UCSD-AML1 (cell line): ENCODE results near the gene ADGRD1.

Source experiments
- DNase-seq: peaks from one replicate; lab custom pipeline; 2025; ENCODE audit not compliant: unreplicated experiment; lab: John Stamatoyannopoulos, UW

Gene ADGRD1

DNA sequence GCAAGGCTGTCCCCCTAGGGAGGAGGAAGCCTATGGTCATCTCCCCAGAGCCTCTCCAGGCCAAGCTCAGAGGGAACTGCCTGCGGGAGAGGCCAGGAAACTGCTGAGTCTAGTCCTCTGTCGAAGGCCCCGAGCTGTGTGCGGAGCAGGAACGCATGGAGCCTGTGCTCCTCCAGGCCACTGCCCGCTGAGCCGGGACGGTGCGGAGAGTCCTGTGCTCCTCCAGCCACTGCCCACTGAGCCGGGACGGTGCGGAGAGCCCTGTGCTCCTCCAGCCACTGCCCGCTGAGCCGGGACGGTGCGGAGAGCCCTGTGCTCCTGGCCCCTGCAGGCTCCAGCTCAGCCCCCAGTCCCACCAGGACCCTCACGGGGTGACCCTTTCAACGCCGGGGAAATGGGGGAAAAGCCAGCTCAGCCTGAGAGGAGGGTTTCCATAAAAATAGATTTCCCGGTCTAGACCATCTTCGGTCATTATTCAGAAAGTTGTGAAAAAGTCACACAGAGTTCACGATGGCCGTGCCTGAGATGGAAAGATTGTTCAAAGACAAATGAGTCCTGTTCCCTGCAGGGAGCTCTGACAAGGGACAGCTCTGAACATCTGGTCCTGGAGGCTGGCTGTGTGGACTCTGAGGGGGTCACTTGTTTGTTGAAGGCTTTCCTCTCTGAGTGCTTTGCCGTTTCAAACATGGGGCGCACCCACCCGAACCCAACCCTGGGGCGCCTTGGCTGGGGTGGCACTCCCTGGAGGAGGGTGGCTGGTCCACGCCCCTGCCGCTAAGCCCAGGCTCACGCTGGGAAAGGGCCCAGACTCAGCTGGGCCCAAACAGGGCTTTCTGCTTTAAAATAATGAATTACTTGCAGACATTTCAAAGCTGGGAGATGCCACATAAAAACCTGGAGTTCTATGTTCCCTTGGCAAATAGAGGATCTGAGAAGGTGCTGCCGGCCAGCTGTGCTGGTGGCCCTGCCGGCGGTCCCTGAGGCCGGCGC, 85.5 kb downstream of the ADGRD1 start:
- DNase-seq: no peak

DNA sequence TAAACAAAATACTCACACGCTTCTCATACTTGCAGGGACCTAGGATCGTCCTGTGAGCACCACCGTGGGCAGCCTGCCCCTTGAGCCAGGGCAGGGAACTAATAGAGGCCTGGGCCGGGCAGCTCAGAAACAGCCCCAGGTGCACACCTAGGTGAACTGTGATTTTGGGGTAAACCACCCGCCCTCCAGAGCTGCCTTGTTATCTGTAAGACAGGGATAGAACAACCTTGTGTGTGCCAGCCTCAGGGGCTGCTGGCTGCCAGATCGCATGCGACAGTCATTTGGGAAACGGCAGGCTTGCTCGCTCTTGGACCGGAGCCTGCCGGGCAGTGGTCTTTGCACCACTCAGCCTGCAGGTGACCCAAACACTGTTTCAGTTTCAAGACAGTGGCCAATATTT, 86.8 kb downstream of the ADGRD1 start:
- DNase-seq: no peak

DNA sequence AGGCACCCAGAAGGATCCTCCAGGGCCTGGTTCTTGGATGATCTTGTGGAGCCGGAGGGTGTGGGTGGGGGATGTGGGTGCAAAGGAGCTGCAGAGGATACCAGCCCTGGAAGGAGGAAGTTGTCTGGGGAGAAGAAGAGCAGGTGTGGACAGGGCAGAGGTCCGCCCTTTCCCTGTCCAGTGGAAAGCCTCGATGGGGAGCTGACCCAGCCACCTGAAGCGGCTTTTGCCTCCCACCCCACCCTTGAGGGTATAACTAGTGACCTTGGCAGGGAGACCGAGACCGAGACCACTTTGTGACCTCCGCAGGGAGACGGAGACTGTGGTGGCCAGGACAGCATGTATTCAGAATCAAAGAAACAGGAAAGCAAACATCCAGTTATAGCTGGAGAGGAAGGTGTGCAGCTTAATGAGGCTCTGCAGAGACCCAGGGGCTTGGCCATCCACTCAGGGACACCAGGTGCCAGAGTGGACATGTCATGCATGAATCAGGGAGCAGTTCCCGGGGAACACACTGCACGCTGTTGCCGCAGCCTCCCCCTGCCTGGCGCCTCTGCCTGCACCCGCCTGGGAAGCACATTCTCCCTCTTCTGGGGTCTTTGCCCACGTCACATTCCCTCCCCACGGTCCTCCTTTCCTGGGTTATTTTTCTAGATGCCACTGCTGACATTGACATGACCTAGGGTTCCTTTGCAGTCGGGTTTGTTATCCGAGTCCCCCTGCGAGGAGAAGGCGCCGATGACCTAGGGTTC, 87.7 kb downstream of the ADGRD1 start:
- no peak for DNase-seq

DNA sequence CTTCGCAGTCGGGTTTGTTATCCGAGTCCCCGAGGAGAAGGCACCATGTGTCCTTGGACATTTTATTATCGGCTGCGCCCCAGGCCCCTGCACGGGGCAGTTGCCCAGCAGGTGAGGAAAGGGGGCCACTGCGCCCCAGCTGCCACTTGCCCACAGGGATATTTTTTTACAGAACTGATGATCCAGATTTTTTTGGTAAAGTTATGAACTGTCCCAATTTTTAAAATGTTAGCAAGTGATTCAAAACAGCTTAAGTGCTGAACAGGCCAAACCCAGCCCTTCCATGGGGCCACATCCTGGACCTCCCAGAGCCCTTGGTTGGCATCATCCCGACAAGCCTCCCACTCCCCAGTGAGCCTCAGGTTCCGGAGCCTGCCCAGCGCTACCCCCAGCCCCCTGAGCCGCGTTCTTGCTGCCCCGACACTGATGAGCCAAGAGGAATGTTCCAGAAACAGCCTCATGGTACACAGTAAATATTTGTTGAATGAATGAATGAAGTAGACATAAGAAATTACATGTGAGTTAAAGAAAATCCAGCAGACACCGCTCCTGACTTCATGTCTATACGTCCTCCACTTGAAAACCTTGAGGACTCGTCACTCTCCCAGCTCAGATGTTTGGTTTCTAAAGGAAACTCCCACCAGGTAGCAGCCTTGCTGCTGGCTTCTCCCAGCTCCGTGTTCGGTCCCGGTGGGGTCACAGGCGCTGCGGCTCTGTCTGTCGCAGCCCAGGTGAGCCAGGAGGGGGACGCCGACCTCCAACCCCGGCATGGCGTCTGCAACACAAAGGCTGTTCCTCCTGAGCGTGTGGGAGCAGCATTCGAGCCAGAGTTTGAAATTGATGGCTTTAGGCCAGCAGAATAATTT, 88.5 kb downstream of the ADGRD1 start:
- no peak for DNase-seq

DNA sequence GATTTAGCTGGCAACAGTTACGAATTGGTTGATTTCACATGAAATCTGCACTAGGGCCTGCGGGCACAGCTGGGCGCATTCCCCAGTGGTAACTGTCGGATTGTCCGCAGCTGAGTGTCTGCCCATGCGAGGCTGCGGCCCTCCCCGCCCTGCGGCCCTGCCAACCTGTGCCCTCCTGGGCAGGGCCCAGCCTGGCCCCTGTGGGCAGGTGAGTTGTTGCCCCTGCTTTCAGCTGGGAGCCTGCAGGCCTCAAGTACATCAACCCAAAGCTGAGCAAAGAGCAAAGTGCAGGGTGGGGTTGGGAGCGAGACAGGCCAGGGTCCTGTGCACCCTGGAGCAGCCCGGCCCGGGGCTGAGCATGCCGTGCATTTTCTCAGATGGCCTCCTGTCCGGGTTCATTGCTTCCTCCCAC, 89.1 kb downstream of the ADGRD1 start:
- no peak for DNase-seq

DNA sequence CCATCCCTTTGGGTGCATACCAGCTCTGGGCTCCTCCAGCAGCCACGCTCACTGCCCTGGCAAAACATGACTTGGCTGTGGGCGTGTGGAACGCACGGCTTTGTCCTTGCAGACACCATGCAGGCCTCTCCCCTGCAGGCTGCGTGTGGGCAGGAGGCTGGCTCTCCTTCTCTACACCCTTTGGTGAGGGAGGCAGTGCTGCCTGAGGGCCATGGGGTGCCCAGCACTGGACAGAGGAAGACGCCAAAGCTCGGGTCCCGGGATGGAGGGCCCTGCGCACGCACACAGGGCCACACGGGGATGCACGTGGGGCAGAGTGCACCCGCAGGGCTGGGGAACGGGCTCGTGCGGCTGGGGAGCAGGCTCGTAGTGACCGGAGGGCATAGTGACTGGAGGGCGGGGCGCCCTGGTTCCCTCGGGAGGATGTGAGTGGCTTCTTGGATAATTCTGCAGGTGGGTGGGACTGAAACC, 89.7 kb downstream of the ADGRD1 start:
- no peak for DNase-seq

DNA sequence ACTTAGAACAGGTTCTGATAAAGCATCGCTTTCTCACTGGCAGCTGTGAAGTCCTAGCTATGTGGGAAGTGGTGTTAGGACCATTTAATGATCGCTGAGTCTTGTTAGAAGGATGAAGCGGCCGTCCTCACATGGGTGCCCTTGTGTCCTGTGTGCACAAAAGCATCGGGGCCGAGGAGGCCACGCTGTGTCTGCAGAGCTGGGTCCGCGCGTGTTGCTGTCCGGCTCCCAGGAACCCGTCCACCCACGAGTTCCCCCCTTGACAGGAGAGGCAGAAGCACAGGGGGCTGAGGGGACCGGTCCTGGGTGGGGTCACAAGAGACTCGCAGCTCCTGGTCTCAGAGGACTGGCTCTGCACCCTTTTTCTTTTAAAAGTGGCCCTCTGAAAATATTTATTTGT, 90.4 kb downstream of the ADGRD1 start:
- DNase-seq: no peak

DNA sequence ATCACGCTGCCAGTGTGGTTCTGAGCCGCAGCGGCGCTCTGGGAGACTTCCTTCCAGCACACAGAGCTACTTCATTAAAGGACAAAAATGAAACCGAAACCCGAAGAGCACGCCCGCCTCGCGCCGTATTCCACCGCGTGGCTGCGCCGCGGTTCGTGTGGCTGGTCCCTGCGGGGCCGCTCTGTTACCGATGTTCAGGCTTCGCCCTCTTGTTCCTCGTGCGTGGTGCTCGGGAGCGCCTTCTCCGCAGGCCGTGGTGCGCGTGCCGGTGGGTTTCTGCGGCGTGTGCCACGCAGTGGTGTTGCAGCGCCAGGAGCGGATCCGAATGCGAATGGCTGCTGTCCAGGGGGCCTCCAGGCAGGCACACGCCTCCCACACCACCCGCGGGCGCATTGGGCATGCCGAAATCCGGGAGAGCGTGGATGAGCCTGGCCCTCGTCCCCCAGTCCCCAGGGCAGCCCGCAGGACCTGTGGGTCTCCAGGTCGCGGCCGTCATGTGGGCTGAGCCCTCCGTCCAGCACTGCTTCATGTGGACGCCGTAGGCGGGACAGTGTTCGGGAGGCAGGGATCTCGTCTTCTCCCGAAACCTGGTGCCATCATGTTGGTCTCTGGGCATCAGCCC, 91.2 kb downstream of the ADGRD1 start:
- DNase-seq: no peak

DNA sequence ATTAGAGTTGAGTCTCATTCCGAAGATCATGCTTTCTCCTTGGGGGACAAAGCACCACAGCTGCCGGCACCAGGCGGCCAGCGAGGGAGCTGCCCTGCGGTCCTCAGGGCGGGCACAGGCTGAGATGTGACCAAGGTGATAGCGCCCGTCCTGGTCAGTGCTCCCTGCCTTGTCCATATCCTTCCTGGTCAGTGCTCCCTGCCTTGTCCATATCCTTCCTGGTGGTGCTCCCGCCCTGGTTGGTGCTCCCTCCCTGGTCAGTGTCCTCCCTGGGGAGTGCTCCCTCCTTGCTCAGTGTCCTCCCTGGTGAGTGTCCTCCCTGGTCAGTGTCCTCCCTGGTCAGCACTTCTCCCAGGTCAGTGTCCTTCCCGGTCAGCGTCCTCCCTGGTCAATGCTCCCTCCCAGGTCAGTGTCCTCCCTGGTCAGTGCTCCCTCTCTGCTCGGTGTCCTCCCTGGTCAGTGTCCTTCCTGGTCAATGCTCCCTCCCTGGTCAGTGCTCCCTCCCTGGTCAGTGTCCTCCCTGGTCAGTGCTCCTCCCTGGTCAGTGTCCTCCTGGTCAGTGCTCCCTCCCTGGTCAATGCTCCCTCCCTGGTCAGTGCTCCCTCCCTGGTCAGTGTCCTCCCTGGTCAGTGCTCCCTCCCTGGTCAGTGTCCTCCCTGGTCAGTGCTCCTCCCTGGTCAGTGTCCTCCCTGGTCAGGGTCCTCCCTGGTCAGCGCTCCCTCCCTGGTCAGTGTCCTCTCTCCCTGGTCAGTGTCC, 92.2 kb downstream of the ADGRD1 start:
- DNase-seq: no peak

DNA sequence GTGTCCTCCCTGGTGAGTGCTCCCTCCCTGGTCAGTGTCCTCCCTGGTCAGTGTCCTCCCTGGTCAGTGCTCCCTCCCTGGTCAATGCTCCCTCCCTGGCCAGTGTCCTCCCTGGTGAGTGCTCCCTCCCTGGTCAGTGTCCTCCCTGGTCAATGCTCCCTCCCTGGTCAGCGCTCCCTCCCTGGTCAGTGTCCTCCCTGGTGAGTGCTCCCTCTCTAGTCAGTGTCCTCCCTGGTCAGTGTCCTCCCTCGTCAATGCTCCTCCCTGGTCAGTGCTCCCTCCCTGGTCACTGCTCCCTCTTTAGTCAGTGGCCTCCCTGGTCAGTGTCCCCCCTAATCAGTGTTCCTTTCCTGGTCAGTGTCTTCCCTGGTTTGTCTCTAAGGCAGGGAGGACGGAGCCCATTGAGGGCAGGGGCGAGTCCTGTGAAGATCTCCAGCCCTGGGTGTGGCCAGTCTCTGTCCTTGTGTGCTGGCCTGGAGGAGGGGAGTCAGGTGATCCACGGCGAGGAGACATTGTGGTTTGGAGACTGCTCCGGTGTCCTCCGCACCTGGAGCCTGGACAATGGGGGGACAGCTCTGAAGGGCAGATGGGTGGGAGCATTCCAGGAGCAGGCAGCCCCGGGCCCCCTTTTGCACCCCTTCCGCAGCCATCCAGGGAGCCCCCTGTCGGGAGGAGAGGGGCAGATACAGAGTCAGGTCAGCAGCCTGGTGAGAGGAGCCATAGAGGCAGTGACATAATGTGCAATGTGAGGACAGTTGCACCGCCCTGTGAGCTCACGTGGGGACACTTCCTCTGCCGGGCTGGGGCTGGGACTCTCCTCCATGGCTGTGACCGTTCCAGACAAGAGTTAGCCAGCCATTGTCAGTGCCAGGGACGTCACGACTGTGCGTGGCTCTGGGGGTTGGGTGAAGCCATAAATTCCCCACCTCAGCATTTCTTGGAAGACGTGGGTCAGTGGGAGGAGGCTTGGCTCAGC, 93.4 kb downstream of the ADGRD1 start:
- no peak for DNase-seq

DNA sequence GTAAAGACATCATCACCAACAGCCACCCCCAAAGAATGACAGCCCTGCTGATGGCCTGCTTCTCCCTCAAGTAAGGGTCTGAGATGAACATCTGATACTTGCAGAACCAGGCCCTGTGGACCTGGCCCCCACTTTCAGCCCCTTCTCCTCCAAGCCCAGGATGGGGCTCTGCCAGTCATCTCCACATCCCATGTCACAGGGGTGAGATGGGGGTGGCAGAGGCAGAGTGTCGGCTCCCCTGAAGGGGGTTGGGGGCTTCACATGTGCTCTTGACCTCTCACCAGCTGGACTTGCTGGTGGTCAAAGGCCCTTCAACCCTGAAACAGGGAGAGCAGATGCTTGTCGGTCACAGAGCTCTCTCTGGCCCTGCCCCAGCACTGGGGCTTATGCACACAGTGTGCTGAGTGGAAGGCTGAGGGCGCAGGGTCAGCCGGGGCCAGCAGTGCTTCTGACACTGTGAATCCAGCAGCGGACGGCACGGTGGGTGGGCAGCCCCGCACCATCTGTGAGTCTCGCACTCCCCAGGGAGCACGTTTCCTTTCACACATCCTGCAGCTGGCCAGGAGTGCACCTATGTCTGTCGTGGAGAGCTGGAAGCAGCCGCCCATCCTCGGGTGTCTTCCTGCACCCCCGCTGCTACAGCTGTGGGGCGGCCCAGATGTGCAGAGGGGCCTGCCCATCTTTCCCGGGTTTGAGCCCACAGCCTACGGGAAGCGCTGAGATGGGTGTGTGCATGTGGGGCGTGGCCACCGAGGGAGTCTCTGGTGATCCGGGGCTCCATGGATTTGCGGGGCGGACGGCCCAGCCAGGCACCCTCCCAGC, 94.3 kb downstream of the ADGRD1 start:
- no peak for DNase-seq

DNA sequence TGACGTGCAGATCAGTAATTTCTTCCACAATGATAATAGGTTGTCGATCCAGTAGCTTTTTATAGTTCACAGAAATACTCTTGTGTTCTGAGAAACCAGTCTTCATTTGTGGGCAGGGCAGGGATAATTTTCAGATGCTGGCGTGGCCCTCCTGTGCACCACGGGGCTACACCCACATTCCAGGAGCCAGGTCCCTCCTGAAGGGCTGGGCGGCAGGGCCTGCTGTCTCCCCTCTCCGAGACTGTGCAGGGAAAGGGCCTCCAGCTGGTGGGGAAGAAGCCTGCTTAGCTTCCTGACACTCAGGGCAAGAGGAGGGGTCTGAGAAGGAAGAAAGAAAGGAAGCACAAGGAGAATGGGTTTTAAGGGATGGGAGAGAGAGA, 94.9 kb downstream of the ADGRD1 start:
- DNase-seq: no peak

DNA sequence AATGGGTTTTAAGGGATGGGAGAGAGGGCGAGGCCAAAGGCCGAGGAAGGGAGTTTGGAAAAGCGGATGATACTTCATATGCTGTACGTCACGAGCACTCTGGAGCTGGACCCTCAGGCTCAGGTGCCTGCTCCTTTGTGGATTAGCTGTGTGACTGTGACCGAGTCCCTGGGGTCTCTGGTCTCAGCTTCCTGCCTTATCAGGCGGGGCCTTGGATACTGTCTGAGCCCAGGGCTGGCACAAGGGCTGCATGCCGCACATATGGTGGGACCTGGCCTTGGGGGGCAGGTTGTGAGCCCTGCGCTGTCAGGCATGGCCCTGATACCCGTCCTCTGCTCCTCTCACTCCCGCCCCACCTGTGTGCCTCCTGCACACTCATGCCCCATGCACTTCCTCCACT, 95.3 kb downstream of the ADGRD1 start:
- DNase-seq: no peak

DNA sequence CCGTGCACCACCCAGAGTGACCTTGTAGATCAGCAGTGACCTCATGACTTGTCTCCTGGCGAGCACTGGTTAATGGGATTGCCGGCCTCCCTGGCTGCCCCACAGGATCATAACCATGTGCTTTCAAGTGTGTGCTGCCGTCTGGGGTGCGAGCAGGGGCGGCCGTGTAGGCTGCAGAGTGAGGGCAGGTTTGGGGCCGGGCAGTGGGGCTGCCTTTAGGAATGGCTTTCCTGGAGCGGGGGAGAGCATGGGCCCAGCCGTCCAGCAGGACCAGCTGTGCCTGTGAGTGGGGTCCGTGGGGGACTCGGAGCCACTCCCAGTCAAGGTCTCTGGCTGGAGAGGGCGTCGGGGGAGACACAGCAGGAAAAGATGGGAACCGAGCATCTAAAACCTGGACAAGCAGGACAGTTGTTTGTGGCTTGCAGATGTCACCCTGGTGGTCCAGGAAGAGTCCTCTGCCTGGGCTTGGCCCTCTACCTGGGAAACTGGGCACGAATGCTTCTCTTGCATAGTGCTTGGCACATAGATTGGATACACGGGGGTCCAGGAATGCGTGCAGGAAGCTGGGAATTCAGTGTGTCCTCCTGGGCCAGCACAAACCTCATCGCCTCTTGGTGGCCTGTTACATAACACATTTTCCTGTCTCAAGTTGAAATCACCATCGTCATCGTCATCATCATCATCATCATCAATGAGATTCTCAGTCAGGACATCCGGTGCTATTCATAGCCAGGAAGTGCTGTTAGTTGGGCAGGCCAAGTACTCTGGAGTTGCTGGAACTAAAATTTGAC, 96.0 kb downstream of the ADGRD1 start:
- DNase-seq: no peak

DNA sequence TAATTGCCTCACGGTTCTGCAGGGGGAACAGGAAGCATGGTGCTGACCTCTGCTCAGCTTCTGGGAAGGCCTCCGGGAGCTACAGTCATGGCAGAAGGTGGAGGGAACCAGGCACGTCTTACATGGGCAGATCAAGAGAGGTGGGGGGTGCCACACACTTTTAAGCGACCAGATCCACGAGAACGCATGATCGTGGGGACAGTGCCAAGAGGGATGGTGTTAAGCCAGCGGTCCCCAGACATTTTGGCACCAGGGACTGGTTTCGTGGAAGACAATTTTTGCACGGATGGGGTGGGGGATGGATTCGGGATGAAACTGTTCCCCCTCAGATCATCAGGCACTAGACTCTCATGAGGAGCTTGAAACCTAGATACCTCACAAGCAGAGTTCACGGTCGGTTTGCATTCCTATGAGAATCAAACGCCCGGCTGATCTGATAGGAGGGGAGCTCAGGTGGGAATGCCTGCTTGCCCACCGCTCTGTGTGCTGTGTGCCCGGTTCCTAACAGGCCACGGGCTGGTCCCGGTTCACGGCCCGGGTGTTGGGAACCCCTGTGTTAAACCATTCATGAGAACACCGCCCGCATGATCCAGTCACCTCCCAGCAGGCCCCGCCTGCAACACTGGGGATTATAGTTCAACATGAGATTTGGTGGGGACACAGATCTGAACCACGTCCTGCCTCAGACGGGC, 96.9 kb downstream of the ADGRD1 start:
- DNase-seq: no peak

DNA sequence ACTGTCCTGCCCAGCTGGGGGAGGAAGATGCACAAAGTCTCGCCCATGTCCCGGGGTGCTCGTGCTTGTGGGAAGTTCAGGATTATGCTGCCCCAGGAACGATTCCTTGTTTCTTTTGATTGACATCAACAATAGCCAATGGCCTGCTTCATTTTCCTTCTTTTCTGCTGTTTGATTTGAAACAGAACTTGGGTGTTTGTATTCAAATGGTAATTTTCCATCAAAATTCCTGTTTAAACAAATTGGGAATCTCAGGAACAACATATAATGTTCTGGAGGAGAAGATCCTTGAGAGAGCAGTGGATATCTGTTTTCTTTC, 97.4 kb downstream of the ADGRD1 start:
- DNase-seq: no peak
